Gastrocnemius medialis (tissue), 4 donors: ENCODE results near the gene DCHS1.

ENCODE experiments used
- POLR2A ChIP-seq, 2 donors: fragments of 450-650 bp; IDR thresholded peaks; one replicate each; pipeline ENCODE4 v1.6.1; 2017; ENCODE audit warnings: antibody characterized with exemption in 2 of 2, mild to moderate bottlenecking in 2 of 2, moderate library complexity in 2 of 2
- TF ChIP-seq, protein P1 (sequence below), 5 experiments: fragments of 450-650 bp in 3 of 5; fragments of 200-600 bp in 2 of 5; sonication (generic) in 2 of 5; IDR thresholded peaks in 4 of 5; conservative IDR thresholded peaks in 1 of 5; 1 replicate in 4 of 5; 2 replicates in 1 of 5; pipeline ENCODE4 v1.5.1; 2016 to 2019; ENCODE audit warnings: antibody characterized with exemption in 5 of 5, mild to moderate bottlenecking in 3 of 5, moderate library complexity in 3 of 5

DNA sequence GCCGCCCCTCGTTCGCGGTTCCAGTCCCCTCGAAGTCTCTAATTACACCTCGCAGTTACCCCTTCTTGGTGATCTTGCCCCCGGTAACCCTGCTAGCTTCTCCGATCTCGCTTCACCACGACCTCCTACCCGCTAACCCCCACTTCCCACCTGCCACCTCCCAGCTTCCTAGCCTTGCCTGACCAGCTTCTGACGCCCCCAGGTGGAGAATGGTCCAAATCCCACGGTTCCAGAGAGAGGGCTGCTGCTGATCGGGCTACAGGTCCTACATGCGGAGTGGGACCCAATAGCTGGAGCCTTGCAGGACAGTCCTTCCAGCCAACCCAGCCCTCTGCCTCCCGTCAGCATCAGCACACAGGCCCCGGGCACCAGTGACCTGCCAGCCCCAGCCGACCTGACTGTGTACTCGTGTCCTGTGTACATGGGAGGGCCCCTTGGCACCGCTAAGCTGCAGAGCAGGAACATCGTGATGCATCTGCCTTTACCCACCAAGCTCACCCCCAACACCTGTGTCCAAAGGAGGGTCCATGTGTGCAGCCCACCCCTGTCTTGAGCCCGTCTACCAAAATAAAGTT lies 84.1 kb downstream of the DCHS1 start:
- TF ChIP-seq, protein P1, sequence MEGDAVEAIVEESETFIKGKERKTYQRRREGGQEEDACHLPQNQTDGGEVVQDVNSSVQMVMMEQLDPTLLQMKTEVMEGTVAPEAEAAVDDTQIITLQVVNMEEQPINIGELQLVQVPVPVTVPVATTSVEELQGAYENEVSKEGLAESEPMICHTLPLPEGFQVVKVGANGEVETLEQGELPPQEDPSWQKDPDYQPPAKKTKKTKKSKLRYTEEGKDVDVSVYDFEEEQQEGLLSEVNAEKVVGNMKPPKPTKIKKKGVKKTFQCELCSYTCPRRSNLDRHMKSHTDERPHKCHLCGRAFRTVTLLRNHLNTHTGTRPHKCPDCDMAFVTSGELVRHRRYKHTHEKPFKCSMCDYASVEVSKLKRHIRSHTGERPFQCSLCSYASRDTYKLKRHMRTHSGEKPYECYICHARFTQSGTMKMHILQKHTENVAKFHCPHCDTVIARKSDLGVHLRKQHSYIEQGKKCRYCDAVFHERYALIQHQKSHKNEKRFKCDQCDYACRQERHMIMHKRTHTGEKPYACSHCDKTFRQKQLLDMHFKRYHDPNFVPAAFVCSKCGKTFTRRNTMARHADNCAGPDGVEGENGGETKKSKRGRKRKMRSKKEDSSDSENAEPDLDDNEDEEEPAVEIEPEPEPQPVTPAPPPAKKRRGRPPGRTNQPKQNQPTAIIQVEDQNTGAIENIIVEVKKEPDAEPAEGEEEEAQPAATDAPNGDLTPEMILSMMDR (IDR thresholded peaks at IDR 0.05 in 4 of 5, conservative IDR thresholded peaks at IDR 0.05 in 1 of 5), result no peak
- no peak for TF ChIP-seq POLR2A (IDR thresholded peaks at IDR 0.05)
